Hypothalamus (tissue), 51 donors: ENCODE results near the gene IGSF11.
"Not testable (repeated sequence)": the region's sequence is repeated elsewhere in the genome, so short reads cannot be mapped to it uniquely, and the experiment has no call there.

Source experiments
- DNase-seq, 51 donors: peaks; one replicate each; lab custom pipeline; 2025; lab: John Stamatoyannopoulos, UW

Gene IGSF11

GRCh38 chr3:118889691-118890090, 145.0 kb downstream of the IGSF11 start:
- no peak for DNase-seq

GRCh38 chr3:118886708-118887107, 147.9 kb downstream of the IGSF11 start:
- DNase-seq: no peak

GRCh38 chr3:118884748-118885206, 149.9 kb downstream of the IGSF11 start:
- peak in 49 of 51 donors; percentile 2 to 87 (median 40) for DNase-seq

GRCh38 chr3:118882353-118882947, 152.2 kb downstream of the IGSF11 start:
- peak in 42 of 51 donors; percentile 1 to 84 (median 38) for DNase-seq

GRCh38 chr3:118868051-118868450, 166.6 kb downstream of the IGSF11 start:
- no peak for DNase-seq

GRCh38 chr3:118863731-118864322, 170.8 kb downstream of the IGSF11 start:
- no peak for DNase-seq

GRCh38 chr3:118859950-118860349, 174.7 kb downstream of the IGSF11 start:
- DNase-seq: no peak

GRCh38 chr3:118851466-118852193, 183.0 kb downstream of the IGSF11 start:
- DNase-seq: not testable (repeated sequence)

- no peak for DNase-seq
Measured at GRCh38 chr3:118850687-118851086, 184.0 kb downstream of the IGSF11 start.
